Neural cell (in vitro differentiated cells): ENCODE results near the gene AMFR.

Source experiments
- CTCF ChIP-seq: fragments of 450-650 bp; IDR thresholded peaks from 2 replicates; pipeline ENCODE4 v1.5.1; 2014; ENCODE audit warnings: antibody characterized with exemption, mild to moderate bottlenecking, moderate library complexity; ENCODE audit not compliant: poor library complexity, severe bottlenecking
- EP300 ChIP-seq: fragments of 450-650 bp; conservative IDR thresholded peaks from 2 replicates; pipeline ENCODE4 v1.6.1; 2014; ENCODE audit warnings: antibody characterized with exemption, mild to moderate bottlenecking, moderate library complexity; ENCODE audit not compliant: poor library complexity, severe bottlenecking
- EZH2 ChIP-seq: fragments of 200-600, 300-800 bp; shearing (Covaris generic), sonication (generic); IDR thresholded peaks from 2 replicates; pipeline ENCODE4 v1.6.1; 2014; ENCODE audit warnings: antibody characterized with exemption, low read length, borderline replicate concordance, mild to moderate bottlenecking; ENCODE audit not compliant: insufficient read depth, poor library complexity, severe bottlenecking
- POLR2AphosphoS5 ChIP-seq: IDR thresholded peaks from 2 replicates; pipeline ENCODE4 v1.6.1; 2012
- RAD21 ChIP-seq: fragments of 450-650 bp; conservative IDR thresholded peaks from 2 replicates; pipeline ENCODE4 v1.6.1; 2014; ENCODE audit warnings: antibody characterized with exemption, mild to moderate bottlenecking, moderate library complexity
- REST ChIP-seq: IDR thresholded peaks from 2 replicates; pipeline ENCODE4 v1.6.1; 2012; ENCODE audit warnings: borderline replicate concordance
- SMC3 ChIP-seq: fragments of 450-650 bp; conservative IDR thresholded peaks from 2 replicates; pipeline ENCODE4 v1.6.1; 2014; ENCODE audit warnings: antibody characterized with exemption, mild to moderate bottlenecking, moderate library complexity; ENCODE audit not compliant: poor library complexity
- TAF1 ChIP-seq: IDR thresholded peaks from 2 replicates; pipeline ENCODE4 v1.6.1; 2012; ENCODE audit warnings: low read depth

DNA sequence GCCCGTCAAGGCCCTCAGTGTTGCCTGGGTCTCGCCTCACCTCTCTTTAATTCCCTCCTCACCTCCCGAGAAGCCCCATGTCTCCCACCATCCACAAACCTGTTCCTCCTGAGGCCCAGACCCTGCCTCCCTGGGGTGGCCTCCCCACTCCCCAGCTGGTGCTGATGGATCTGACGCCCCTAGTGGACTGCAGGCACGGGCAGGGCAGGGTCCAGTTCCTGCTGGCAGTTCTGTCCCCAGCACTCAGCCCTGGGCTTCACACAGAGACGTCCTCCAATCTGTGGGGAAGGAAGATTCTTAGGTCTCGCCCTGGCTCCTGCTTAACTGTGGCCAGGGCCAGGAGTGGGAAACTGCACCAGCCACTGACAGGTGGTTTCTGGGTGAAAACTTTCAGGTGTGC is 108.8 kb downstream of the AMFR start:
- no peak for TF ChIP-seq EZH2
- TF ChIP-seq CTCF: no peak
- no peak for TF ChIP-seq SMC3
- no peak for TF ChIP-seq REST
- TF ChIP-seq POLR2AphosphoS5: no peak
- no peak for TF ChIP-seq TAF1
- TF ChIP-seq RAD21: no peak
- no peak for TF ChIP-seq EP300
